HG03066 (cell line): ENCODE data around the gene MAML2.
"Not testable (repeated sequence)": the region's sequence is repeated elsewhere in the genome, so short reads cannot be mapped to it uniquely, and the experiment has no call there.

Experiments used
- ATAC-seq: cut with Tn5 transposase; IDR thresholded peaks from one replicate; pipeline ENCODE4 v1.9.1; 2021; ENCODE audit warnings: low read depth; ENCODE audit not compliant: unreplicated experiment

The MAML2 gene

DNA sequence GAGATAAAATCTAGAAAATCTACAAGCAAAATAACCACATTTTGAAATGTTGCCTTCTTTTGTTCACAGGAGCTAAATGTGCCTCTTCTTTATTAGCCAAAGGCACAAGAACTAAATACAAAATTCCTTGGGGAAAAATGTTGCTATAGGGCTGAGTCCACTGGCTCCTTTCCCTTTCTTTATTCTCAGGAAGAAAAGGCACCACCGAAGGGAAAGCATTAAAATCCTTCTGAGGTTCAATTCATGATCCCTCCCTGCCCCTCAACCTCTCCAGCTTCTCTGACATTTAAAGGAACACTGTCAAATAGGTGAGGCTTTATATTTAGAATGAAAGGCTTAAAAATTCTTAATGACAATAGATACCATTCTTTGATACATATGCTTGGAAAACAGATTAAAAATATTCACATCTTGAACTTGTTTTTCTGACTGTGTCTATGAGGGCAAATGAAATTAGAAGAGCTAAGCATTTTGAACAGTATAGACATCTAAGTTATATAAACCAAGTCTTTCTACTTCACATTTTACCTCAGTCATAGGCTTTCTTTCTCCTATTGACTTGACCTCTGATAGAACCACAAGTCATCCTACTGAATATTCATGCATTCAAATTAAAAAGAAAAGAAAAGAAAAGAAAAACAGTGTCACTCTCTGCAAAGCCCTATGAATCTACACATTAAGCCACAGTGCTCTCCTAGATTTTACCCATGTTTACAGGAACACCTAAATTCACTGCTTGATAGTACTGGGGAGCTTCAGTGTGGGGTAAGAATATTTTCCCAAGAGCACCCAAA is 148.2 kb downstream of the MAML2 start:
- no peak for ATAC-seq

DNA sequence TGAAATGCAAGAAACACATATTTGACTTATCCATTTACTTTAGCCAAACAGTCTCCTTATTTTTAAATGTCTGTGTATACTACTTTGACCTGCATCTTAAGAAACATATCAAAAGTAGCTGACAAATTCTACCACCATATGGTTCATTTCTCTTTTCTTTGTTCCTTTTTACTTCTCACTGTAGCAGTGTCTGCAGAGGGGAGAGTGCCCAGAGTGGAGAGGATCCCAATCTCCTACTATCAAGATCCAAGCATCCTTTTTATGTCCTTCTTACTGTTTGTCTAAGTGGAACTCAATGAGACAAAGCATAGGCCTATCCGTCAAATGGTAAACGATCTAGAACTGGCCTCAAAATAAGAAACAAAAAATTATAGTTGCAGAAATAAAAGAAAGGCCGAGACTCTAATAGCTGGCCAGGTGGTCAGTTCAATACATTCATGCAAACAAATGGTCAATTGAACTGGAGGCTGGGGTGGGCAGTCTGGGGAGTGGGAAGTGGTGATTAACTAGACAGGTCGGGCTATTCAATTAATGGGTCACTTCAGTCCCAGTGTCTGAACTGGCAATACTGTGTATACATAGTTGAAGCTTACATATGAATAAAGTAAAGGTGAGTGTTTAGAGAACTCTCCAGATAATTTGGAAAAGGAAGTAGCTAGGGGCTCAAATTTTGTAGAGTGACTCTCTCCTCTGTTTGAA is 149.1 kb downstream of the MAML2 start:
- ATAC-seq, result no peak

DNA sequence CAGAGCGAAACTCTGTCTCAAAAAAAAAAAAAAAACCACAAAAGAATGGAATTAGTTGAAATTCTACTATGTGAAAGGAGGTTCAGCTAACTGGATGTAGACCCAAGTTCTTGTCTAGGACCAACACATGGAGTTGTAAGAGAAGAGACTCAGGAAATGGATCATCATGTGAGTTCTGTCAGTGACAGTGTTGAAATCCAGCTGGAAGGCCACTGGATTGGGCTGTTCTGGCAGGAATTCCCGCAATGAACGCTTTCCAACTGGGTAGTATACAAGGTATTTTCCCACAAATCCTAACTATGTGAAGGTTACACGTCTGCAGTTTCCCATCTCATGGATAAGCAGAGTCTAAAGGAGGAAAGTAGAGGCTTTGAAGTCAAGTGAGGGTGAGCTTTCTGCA is 151.2 kb downstream of the MAML2 start:
- ATAC-seq, result no peak

DNA sequence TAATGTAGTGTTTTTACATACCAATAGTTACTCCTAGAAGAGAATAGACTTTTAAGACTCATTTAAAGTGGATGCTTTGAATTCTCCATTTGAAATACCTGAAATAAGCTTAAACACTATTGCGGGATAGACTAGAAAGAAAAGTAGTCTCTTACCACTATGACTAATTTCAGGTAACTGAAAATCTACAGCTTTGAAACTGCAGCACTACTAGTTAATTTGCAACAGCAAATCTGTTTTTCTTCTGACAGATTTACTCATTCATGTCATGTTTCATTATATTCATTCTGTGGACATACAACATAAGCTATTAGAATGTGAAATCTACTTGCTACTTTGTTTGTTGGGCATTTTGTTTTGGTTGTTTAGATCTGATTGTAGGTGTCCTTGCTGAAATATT is 153.6 kb downstream of the MAML2 start:
- peak; percentile 32 for ATAC-seq

DNA sequence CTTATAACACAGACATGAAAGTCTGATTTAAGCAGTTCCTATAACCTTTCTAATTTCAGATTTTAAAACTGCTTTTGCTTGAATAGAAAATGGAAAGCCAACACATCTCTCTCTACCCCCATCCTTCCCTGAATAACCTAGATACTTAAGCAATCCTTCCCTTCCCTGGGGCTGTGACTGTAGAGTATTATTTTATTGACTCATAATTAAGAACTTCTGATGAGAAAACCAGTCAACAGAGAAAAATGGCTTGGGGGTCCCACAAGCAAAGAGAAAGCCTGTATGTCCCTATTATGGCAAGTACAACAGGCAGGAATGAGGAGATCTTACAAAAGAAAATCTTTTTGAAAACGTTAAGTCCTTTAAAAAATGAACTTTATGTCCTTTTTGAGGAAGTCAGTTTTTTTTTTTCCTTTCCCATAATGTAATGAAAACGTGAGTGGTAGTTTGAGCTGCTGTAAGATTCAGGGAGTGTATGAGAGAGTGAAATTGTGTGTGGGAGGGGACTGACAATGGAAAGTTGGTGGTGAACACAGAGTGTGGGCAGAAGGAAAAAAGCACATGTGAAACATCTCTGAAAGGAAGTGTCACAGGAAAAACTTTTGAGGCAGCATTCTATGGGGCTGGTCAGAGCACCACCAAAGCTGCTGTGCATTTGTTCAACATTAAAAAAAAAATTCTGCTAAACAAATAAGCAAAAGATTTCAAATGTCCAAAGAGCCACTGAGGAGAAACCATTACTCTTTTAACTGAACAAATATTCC is 154.6 kb downstream of the MAML2 start:
- ATAC-seq, result peak; percentile 47

DNA sequence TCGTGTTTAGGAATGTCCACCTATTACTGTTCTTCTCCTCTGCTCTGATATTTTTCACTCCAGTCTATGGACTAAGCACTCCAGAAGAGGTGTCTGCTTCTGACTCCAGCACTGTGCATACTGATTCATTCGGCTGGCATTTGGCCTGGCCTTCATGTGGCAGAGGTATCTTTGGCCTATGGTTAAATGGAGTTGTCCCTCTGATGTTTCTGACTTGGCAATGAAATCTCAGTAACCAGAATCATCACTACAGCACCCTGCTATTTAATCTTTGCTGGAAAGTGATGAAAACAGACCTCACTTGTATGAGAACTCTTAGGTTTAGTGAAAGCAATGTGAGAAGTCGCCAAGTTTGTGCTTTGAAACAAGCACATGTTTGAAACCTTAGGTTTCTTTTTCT is 155.2 kb downstream of the MAML2 start:
- no peak for ATAC-seq

DNA sequence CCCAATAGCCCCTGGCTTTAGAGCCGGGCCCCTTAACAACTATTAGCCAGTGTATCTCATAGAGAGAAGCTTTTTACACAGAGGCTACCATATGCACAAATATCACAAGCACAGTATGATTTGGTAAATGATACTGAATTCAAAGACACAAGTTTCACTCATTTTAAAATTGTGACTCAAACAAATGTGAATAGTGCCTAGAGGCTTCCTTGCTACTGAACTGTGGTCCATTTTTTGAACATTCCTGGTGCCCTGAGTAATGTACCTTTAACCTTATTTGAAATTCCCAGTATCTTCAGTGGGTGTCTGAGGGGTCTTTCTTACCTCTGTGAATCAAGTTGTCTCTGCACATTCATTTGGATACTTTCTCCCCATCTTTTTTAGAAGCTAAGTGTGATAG is 156.2 kb downstream of the MAML2 start:
- no peak for ATAC-seq

DNA sequence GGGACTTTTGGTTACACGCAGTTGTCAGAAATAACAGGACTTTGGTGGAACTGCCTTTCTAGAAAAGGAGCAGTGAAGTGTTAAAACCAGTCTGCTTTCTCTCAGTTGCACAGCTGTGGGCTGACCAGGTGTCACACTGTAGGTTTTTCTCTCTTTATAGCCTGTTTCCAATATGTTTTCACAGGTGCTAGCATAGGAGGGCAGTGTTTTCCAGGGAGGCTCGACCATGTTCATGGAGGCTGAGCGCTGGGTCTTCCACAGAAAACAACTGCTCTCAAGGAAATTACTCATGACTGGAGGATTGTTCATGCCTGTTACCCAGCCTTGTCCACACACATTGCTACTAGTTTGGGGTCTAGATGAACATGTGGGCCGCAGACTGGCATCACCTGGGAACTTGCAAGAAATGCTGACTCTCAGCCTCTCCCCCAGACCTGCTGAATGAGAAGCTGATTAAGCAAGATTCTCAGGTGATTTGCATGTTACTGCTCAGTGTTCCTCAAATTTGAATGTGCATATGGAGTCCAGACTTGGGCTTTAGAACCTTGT is 157.7 kb downstream of the MAML2 start:
- ATAC-seq, result peak; percentile 63

DNA sequence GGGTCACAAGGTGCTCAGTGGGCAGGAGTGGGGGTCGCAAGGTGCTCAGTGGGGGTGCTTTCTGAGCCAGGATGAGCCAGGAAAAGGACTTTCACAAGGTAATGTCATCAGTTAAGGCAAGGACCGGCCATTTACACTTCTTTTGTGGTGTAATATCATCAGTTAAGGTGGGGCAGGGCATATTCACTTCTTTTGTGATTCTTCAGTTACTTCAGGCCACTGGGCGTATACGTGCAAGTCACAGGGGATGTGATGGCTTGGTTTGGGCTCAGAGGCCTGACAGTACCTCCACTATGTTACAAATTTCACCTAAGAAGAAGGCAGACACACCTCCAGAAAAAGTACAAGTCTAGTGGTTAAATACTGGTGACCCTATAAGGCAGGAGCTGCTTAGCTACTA is 162.1 kb downstream of the MAML2 start:
- ATAC-seq, result not testable (repeated sequence)

DNA sequence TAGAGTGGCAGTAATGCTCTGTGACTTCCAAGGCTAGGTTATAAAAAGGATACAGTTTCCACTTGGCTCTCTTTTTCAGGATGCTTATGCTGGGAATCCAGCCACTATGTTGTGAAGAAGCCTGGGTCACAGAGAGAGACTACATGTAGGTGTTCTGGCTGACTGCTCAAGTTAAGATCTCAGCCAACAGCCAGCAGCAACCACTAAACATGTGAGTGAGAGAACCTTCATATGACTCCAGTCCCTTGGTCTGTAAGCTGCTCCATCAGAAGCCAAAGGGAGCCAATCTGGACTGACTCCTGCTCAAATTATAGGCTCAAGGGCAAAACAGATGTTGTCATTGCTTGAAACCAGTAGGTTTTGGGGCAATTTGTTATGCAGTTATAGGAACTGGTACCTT is 162.7 kb downstream of the MAML2 start:
- no peak for ATAC-seq

DNA sequence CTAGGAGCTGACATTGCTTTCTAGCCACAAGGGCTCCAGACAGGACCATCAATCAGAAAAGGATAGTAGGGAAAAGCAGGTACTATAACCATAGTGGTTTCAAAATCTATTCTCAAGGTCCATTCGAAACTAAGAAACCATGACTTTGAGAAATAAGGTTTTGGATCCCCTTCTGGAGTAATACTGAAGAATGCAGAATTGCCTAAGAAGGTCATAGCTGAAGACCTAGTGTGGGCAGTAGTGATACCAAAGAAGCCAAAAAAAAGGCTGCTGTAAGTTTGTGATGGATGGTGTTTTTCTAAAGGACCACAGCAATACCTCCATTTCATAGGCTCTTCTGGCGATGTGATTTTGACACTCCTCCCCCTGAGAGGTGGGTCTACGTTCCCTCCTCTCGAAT is 163.1 kb downstream of the MAML2 start:
- ATAC-seq, result no peak

DNA sequence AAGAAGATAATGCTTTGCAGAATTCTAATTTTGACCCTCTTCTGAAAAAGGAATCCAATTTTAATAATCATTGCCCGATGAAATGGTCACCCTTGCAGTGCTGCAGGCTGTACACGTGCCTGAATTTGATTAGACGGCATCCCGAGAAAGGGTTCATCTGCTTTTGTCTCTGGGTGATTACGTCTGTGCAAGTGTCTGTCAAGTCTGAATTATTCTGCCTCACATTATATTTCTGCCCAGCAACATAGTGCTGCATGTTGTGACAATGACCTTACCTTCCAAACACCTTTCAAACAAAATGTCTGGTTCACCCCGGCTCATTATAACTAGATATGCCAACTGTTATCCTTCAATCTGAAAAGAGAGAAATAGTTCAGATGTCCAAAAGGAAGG is 164.1 kb downstream of the MAML2 start:
- ATAC-seq, result no peak

DNA sequence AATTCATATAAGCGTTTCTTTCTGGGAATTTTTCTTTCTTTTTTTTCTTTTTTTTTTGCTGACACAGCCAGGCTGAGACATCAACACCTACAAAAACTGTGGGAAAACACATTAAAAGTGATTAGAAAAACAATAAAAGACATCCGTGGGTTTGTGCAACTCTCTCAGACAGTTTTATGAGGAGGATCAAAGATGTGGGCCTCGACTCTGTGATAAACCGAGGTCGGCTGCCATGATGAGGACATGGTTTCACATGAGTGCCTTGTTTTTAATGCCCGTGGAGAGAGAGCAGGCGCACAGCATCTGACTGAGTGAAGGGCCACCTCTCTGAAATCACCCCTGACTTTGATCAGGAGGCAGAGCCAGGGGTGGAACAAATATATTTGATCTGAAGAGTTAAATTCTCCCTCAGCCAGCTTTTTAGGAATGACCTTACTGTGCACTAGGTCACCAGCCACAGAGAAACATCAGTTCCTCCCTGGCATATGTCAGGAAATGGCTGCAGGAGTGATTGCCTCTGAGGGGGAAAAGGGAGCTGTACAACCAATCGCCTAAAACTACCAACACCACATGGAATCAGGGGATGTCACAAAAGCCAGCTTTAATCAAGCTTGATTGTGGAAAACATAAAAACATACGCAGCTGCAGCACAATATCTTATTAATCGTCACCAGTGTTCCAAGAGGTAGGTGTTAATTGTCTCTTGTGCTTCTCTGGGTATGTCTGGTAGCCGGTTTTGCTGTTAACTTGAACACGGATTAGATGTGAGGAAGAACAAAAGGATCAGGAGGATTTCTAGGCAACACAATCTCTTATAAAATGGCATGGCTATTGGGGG is 164.7 kb downstream of the MAML2 start:
- no peak for ATAC-seq

DNA sequence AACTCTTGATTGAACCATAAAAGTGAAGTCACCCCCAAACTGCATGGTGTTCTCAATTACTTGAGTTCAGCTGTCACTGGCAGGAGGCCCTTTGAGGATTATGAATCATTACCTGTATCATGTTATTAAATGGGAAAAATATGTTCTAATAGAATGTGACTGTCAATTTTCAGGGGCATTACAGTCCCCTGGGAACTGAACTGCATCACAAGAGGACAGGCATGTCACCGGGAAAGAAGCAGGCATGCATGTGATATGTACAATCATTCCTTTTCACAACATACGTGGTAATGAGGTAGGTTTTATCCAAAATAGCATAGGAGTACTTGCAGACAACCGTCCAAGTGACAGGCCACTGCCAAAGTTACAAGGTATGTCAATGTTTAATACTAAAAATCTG is 165.8 kb downstream of the MAML2 start:
- ATAC-seq, result no peak

DNA sequence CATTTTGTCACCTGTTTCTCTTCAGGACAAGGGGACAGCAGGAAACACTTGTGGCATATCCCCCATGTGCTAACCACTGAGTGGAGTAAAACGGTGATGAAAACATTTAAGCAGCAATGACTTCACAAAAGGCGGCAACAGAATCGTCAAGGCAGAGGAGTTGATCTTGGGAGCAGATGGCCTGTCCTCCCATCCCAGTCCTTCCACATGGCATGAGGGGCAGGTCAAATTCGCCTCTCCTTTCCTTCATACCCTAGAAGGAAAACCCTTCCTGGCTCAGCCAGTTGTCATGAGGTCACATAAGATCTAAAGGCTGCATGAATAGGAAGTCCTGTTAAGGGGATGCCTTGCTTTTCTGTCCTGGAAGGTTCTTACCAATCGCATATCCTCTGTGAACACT is 169.1 kb downstream of the MAML2 start:
- ATAC-seq, result no peak

DNA sequence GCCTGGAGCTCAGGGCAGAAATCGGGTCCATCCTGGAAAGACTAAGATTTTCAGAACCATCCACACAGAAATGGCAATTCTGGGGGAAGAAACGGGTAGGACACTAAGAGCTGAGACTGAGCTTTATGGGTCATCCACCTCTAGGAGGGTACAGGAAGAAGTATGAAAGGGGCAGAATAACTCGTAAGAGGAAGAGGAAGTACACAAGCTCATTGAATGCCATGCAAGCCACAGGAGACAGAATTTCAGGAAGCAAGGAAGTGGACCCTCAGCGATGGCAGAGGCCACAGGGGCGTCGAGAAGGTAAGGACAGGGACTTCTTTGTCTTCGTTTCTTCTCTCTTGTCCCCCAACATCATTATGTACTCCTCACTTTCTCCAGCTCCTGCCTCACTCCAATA is 169.6 kb downstream of the MAML2 start:
- ATAC-seq, result no peak

DNA sequence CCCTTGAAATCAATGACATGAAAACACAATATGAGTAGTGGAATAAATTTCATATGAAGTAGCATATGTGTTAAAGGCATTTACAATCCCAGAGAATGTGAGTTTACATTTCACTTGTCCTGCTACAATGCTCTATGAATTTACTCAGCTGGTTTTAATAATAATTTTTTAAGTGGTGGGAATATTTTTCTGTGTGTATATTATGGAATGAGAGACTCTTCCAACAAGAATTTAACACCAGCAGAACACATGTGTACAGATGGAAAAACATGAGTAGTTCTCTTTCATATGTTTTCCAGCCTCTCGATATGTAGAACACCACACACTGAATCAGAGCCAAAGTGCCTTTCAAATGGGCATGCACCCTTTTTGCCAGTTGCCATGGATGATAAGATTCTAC is 170.4 kb downstream of the MAML2 start:
- ATAC-seq, result no peak

DNA sequence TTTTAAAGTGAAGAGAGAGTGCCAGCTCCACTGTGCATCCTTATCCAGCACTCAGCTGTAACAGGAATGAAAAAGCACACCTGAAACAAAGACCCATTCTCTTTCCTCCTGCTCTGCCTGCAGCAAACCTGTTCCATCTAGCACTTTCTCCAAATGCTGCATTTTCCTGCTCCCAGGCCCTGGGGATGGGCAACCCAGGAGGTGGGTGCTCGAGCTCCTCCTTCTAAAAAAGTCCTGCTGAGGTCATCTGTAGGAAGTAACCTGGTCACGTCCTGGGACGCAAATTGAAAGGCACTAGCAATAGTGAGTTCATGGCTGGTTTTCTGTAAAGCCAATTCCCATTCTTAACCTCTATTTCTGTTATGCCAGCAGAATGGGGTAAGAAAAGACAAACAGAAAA is 173.7 kb downstream of the MAML2 start:
- no peak for ATAC-seq

DNA sequence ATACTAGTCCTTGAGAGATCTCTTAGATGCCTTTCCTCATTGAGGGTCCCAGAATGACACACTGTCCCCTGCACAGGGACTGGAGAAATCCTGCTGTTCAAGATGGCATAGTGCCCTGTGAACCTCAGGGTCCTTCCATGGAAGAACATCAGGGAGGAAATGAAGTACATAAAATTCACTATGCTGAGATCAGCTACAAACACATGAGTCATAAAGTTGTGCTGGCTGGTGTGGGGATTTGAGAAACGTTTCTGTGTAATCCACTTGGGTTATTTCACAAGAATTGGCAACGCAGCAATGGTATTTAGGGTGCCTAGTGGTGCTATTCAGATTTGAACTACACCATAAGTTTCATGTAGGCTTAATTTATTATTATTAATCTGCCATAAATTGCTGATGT is 174.4 kb downstream of the MAML2 start:
- ATAC-seq, result no peak

DNA sequence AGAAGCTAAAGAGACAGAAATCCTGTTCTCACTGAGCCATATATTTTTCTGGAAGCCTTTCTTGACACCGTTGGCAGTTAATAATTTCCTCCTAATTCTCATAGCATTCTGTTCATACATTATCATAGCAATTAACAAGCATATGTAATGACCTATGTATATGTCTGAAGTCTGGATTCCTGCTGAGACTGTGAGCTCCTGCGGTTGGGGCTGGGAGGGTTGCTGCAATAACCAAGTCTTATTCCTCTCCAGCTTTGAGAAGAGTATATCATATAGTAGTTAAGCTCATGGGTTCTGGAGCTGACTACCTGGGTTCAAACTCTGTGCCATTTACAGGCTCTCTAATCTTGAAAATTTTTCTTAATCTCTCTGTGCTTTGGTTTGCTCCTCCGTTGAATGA is 175.2 kb downstream of the MAML2 start:
- no peak for ATAC-seq
